Measurements from ENCODE around the gene AGBL5.

The AGBL5 gene

GRCh38 chr2:27019459-27019858, 32.0 kb upstream of the AGBL5 start:
- no peak overlapping the region for H3K27ac ChIP-seq (replicated peaks)
- H3K4me3 ChIP-seq (replicated peaks; ENCODE audit: insufficient read depth, low read length) = no peak overlapping the region
- TF ChIP-seq POLR2AphosphoS5 (IDR thresholded peaks at IDR 0.05; ENCODE audit: low read depth) = no peak
- no peaks in the 10 kb centered on the region for H3K27me3 ChIP-seq (ENCODE audit: insufficient read depth, poor library complexity, severe bottlenecking)
- DNase-seq (ENCODE audit: low read depth in 1 of 2, low spot score in 1 of 2) = no peak

- no peak overlapping the region for H3K4me3 ChIP-seq (replicated peaks; ENCODE audit: insufficient read depth, low read length)
- H3K27ac ChIP-seq (replicated peaks) = no peak overlapping the region
- no peak for TF ChIP-seq REST (IDR thresholded peaks at IDR 0.05; ENCODE audit: insufficient replicate concordance, low read depth)
- TF ChIP-seq CTCF (IDR thresholded peaks at IDR 0.05; ENCODE audit: insufficient read depth, low read length) = no peak
- no peak for TF ChIP-seq POLR2AphosphoS5 (IDR thresholded peaks at IDR 0.05; ENCODE audit: low read depth)
- TF ChIP-seq SPI1 (IDR thresholded peaks at IDR 0.05; ENCODE audit: borderline replicate concordance, low read depth) = no peak
- TF ChIP-seq GABPA (IDR thresholded peaks at IDR 0.05; ENCODE audit: low read depth) = no peak
- no peak for DNase-seq (ENCODE audit: low read depth in 1 of 2, low spot score in 1 of 2)
- no peaks in the 10 kb centered on the region for H3K27me3 ChIP-seq (ENCODE audit: insufficient read depth, poor library complexity, severe bottlenecking)
Measured at GRCh38 chr2:27019931-27020855, 31.3 kb upstream of the AGBL5 start.

GRCh38 chr2:27021253-27022049, 30.0 kb upstream of the AGBL5 start:
- Histone ChIP-seq H3K27ac (replicated peaks) (no peak overlapping the region), H3K27me3 (ENCODE audit: insufficient read depth, poor library complexity, severe bottlenecking) (no peaks in the 10 kb centered on the region), H3K4me3 (replicated peaks; ENCODE audit: insufficient read depth, low read length) (no peak overlapping the region)
- TF ChIP-seq SPI1 (IDR thresholded peaks at IDR 0.05; ENCODE audit: borderline replicate concordance, low read depth) (no peak), GABPA (IDR thresholded peaks at IDR 0.05; ENCODE audit: low read depth) (no peak), POLR2AphosphoS5 (IDR thresholded peaks at IDR 0.05; ENCODE audit: low read depth) (no peak), REST (IDR thresholded peaks at IDR 0.05; ENCODE audit: insufficient replicate concordance, low read depth) (no peak), CTCF (IDR thresholded peaks at IDR 0.05; ENCODE audit: insufficient read depth, low read length) (no peak)
- DNase-seq (ENCODE audit: low read depth in 1 of 2, low spot score in 1 of 2) = no peak

GRCh38 chr2:27023740-27024139, 27.7 kb upstream of the AGBL5 start:
- DNase-seq (ENCODE audit: low read depth in 1 of 2, low spot score in 1 of 2) = no peak
- no peak for TF ChIP-seq GABPA (IDR thresholded peaks at IDR 0.05; ENCODE audit: low read depth)
- no peak for TF ChIP-seq SPI1 (IDR thresholded peaks at IDR 0.05; ENCODE audit: borderline replicate concordance, low read depth)
- no peak for TF ChIP-seq CTCF (IDR thresholded peaks at IDR 0.05; ENCODE audit: insufficient read depth, low read length)
- no peak for TF ChIP-seq POLR2AphosphoS5 (IDR thresholded peaks at IDR 0.05; ENCODE audit: low read depth)
- no peak for TF ChIP-seq REST (IDR thresholded peaks at IDR 0.05; ENCODE audit: insufficient replicate concordance, low read depth)
- H3K27me3 ChIP-seq (ENCODE audit: insufficient read depth, poor library complexity, severe bottlenecking) = no peaks in the 10 kb centered on the region
- no peak overlapping the region for H3K4me3 ChIP-seq (replicated peaks; ENCODE audit: insufficient read depth, low read length)
- no peak overlapping the region for H3K27ac ChIP-seq (replicated peaks)

Data from HL-60 (cell line).